Measurements from ENCODE around the gene LTB4R. TPM values are rescaled to one million over a fixed set of nuclear protein-coding genes. Genes with fewer than 3 reads are reported as not detected.

The LTB4R gene
- total RNA-seq, 2 experiments from 2014 or later = 11.6 to 11.7 TPM

- ChIA-PET CTCF (interaction anchor here (1.0 to 10.2 kb wide), 5 partner anchors 8 to 13 kb away, joined by 3 to 88 read pairs (median 5); partner anchors contain the start of genes ADCY4, CIDEB, LTB4R and LTB4R2), POLR2A (interaction anchor here (0.6 kb wide), 1 partner anchor 12 kb away, joined by 3 read pairs; no protein-coding TSS in a partner anchor)
- H3K36me3 Mint-ChIP-seq (ENCODE audit: low read depth) = no peaks in the 10 kb centered on the region
- ATAC-seq (no peak), DNase-seq (no peak)
- no peaks in the 10 kb centered on the region for H3K9me3 Mint-ChIP-seq
- peaks cover 6% of the 10 kb centered on the region for H3K4me1 Mint-ChIP-seq (ENCODE audit: low read depth)
- no peaks in the 10 kb centered on the region for H3K27me3 Mint-ChIP-seq
- TF ChIP-seq CTCF (IDR thresholded peaks at IDR 0.05) = no peak
- intact Hi-C loops (cut with micrococcal nuclease) = no loop called here
- no peak overlapping the region for H3K27ac Mint-ChIP-seq
- no peak overlapping the region for H3K4me3 Mint-ChIP-seq
These were observed 10.1 kb downstream of the LTB4R start for GRCh38 chr14:24321212-24321975.

DNA sequence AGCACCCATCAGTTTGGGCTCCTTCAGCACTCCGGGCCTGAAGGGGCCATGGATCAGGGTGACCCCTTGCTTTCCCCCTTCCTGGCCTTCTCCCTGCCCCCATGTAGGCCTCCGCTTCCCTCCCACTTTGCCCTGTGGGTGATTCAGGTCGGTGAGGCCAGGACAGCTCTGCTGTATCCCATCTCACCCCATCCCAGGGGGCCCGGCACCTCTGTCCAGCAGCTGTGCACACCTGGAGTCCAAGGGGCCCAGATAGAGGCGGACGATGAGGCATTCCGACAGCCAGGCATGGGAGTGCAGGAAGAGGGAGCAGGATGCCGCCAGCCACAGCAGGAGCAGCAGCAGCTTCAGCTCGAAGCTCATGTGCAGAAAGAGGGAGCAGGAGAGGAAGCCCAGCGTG lies 11.4 kb downstream of the LTB4R start:
- Mint-ChIP-seq H3K27me3 (no peaks in the 10 kb centered on the region), H3K4me1 (ENCODE audit: low read depth) (peaks cover 7% of the 10 kb centered on the region), H3K27ac (no peak overlapping the region), H3K4me3 (no peak overlapping the region), H3K36me3 (ENCODE audit: low read depth) (no peaks in the 10 kb centered on the region), H3K9me3 (no peaks in the 10 kb centered on the region)
- intact Hi-C loops (cut with micrococcal nuclease) = no loop called here
- ChIA-PET POLR2A (interaction anchor here (1.2 kb wide), 1 partner anchor 12 kb away, joined by 4 read pairs; the partner anchor contains the start of gene LTB4R2), CTCF (interaction anchor here (1.2 to 10.2 kb wide), 4 partner anchors 11 to 109 kb away, joined by 3 to 88 read pairs (median 12); partner anchors contain the start of genes ADCY4, CIDEB and LTB4R)
- no peak for TF ChIP-seq CTCF (IDR thresholded peaks at IDR 0.05)
- no peak for DNase-seq
- ATAC-seq = no peak

GRCh38 chr14:24323341-24323740 lies 12.0 kb downstream of the LTB4R start:
- DNase-seq (no peak), ATAC-seq (no peak)
- ChIA-PET CTCF (interaction anchor here (0.8 to 10.2 kb wide), 4 partner anchors 10 to 108 kb away, joined by 3 to 88 read pairs (median 12); partner anchors contain the start of genes ADCY4, CIDEB and RIPK3), POLR2A (interaction anchor here (1.2 kb wide), 1 partner anchor 13 kb away, joined by 4 read pairs; the partner anchor contains the start of gene LTB4R2)
- Mint-ChIP-seq H3K4me3 (no peak overlapping the region), H3K27ac (no peak overlapping the region), H3K36me3 (ENCODE audit: low read depth) (no peaks in the 10 kb centered on the region), H3K9me3 (no peaks in the 10 kb centered on the region), H3K27me3 (no peaks in the 10 kb centered on the region), H3K4me1 (ENCODE audit: low read depth) (peaks cover 7% of the 10 kb centered on the region)
- intact Hi-C loops (cut with micrococcal nuclease) = no loop called here
- no peak for TF ChIP-seq CTCF (IDR thresholded peaks at IDR 0.05)

- Mint-ChIP-seq H3K36me3 (ENCODE audit: low read depth) (no peaks in the 10 kb centered on the region), H3K4me3 (no peak overlapping the region), H3K9me3 (no peaks in the 10 kb centered on the region), H3K27me3 (no peaks in the 10 kb centered on the region), H3K4me1 (ENCODE audit: low read depth) (peaks cover 14% of the 10 kb centered on the region), H3K27ac (no peak overlapping the region)
- POLR2A ChIA-PET = interaction anchor here (1.2 to 2.1 kb wide), 2 partner anchors 11 to 14 kb away, joined by 4 to 9 read pairs; partner anchors contain the start of gene LTB4R2
- ATAC-seq (no peak), DNase-seq (no peak)
- intact Hi-C loops (cut with micrococcal nuclease) = no loop called here
- CTCF ChIA-PET = interaction anchor here (1.1 to 10.2 kb wide), 5 partner anchors 9 to 113 kb away, joined by 3 to 88 read pairs (median 10); partner anchors contain the start of genes ADCY4 and CIDEB
- TF ChIP-seq CTCF (IDR thresholded peaks at IDR 0.05) = no peak
These were observed 12.7 kb downstream of the LTB4R start for GRCh38 chr14:24324024-24324423.

Data from activated CD8-positive, alpha-beta T cell treated with anti-CD3 and anti-CD28 coated beads for 36 hours (primary cell).